ENCODE results near the gene CCDC6. TPM values are rescaled to one million over a fixed set of nuclear protein-coding genes. Genes with fewer than 3 reads are reported as not detected.
"Not testable (repeated sequence)": the region's sequence is repeated elsewhere in the genome, so short reads cannot be mapped to it uniquely, and the experiment has no call there.

The CCDC6 gene
- total RNA-seq, 2 donors from 2014 or later, result 60.4 to 64.3 TPM

GRCh38 chr10:59801171-59801570 lies 105.2 kb downstream of the CCDC6 start:
- intact Hi-C loops (cut with DNase I), result loop anchor here in 1 of 2 donors (10.0 kb wide), 1 partner anchor 176 kb away; no protein-coding TSS in a partner anchor
- no peak for DNase-seq (ENCODE audit: low spot score)

GRCh38 chr10:59799421-59799820 lies 106.9 kb downstream of the CCDC6 start:
- DNase-seq (ENCODE audit: low spot score), result no peak
- intact Hi-C loops (cut with DNase I), result no loop called here

- no peak for DNase-seq (ENCODE audit: low spot score)
- intact Hi-C loops (cut with DNase I), result no loop called here
These were observed 112.4 kb downstream of the CCDC6 start for GRCh38 chr10:59793919-59794318.

GRCh38 chr10:59792812-59793211 lies 113.5 kb downstream of the CCDC6 start:
- DNase-seq (ENCODE audit: low spot score), result no peak
- intact Hi-C loops (cut with DNase I), result no loop called here

DNA sequence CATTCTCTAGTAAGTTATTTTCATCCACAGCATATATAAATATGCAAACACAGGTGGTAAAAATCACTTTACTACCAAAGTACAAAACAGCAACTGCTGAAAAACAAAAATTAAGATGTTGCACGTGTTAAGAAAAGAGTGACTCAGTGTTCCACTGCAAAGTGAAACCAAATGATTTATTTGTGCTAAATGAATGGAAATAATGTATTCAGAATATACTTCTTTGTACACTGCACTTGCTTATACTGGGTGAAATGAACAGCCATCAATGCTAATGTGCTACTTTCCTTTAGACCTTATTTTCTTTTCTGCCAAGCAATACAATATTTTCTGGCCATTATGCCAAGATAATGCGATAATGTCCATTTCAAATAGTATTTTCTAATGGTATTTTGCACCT lies 114.8 kb downstream of the CCDC6 start:
- intact Hi-C loops (cut with DNase I), result no loop called here

GRCh38 chr10:59790080-59790479 lies 116.3 kb downstream of the CCDC6 start:
- DNase-seq (ENCODE audit: low spot score); intact Hi-C loops (cut with DNase I): not testable (repeated sequence)

More for the DNA sequence above, 114.8 kb downstream of the CCDC6 start:
- no peak for DNase-seq (ENCODE audit: low spot score)

DNA sequence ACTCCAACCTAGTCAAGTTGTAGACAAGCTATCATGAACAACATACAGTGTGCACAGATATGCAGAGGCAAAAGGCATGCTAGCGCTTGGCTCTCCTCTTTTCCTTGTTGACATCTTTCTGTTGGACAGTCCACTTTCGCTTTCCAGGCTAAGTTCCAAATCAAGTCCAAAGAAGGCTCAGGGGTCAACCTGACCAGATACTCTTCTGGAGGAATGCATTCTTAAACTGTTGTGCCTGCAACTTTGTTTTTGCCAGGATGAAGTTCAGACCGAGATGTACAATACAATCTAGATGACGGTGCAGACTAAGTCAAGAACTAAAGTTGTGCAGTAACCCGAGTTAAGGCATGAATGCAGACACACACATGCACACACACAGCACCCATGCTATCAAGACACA lies 117.4 kb downstream of the CCDC6 start:
- DNase-seq (ENCODE audit: low spot score); intact Hi-C loops (cut with DNase I): not testable (repeated sequence)

DNA sequence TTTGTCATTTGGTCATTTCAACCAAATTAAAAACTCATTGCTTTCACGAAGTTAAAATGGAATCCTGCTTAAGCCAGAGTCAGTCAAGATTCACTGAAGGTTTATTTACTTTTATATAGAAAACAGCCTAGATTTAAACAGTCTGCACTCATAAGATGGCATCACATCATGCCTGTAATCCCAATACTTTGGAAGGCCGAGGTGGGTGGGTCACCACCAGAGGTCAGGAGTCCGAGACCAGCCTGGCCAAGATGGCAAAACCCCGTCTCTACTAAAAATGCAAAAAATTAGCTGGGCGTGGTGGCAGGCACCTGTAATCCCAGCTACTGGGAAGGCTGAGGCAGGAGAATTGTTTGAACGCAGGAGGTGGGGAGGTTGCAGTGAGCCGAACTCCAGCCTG lies 119.3 kb downstream of the CCDC6 start:
- DNase-seq (ENCODE audit: low spot score); intact Hi-C loops (cut with DNase I): not testable (repeated sequence)

DNA sequence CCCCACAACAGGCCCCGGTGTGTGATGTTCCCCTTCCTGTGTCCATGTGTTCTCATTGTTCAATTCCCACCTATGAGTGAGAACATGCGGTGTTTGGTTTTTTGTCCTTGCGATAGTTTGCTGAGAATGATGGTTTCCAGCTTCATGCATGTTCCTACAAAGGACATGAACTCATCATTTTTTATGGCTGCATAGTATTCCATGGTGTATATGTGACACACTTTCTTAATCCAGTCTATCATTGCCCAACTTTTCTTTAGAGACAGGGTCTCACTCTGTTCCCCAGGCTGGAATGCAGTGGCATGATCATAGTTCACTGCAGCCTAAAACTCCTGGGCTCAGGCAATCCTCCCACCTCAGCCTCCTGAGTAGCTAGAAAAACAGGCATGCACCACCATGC lies 120.9 kb downstream of the CCDC6 start:
- intact Hi-C loops (cut with DNase I), result not testable (repeated sequence)

DNA sequence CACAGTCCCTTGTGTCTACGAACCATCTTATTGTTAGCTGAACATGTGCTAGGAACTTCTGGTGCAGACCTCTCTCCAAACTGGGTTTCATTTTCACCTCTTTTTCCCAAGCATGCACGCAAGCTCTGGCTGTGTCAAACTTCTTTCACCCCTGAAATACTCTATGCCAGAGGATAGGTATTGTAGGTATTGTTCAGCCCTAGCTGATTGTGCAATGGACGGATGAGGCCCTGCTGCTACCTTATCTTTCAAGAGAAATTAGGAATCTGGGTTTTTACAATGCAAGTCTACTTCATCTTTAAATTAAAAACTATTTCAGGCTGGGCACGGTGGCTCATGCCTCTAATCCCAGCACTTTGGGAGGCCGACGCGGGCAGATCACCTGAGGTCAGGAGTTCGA lies 124.8 kb downstream of the CCDC6 start:
- no peak for DNase-seq (ENCODE audit: low spot score)
- intact Hi-C loops (cut with DNase I), result no loop called here

More for the DNA sequence above, 120.9 kb downstream of the CCDC6 start:
- DNase-seq (ENCODE audit: low spot score), result not testable (repeated sequence)

DNA sequence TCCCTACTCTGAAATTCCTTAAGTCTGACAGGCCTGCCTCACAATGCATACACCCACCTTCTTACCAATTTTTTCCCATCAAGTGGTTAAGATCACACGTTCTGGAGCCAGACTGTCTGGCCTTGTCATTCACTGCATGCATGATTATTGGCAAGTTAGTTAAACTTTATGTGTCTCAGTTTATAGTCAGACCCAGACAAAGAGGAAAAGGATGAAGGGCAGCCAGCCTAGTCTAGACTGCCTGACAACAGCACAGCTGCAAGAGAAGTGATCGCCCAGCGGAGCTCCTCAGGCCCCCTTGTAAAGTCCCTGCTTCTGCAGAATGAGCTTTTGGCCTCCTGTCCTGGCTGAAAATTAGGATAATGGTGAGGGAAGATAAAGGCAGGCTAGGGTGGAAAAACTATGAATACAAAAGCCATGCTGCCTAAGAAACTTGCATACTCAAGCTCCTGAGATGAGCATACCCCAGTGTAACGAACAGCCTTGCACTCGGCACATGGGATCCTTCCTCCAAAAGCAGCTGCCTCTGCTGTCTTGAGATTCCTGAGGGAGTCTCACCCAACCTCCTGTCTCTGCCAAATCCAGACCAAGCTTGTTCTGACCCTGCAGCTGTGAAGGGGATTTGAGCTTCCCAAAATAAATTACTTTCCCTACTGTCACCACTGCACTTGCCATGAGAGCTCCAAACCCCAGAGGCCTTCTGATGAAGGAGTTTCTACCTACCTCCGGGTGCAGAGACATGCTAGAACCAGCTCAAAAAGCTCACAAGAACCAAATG lies 126.4 kb downstream of the CCDC6 start:
- no peak for DNase-seq (ENCODE audit: low spot score)
- intact Hi-C loops (cut with DNase I), result no loop called here

DNA sequence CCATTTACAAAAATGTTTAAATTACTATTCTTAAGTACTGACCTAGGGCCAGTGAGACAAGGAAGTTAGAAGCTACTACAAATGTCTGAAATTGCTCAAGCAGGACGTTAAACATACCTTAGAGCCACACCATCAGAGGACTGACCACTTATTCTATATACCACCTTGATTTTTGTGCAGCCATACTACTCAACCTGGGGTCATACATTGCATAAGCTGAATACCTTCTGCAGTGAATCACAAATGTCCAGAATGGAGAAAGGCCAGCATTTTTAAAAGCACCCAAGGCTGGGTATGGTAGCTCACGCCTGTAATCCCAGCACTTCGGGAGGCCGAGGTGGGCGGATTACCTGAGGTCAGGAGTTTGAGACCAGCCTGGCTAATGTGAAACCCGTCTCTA lies 131.9 kb downstream of the CCDC6 start:
- intact Hi-C loops (cut with DNase I), result no loop called here
- DNase-seq (ENCODE audit: low spot score), result no peak

- intact Hi-C loops (cut with DNase I), result no loop called here
- DNase-seq (ENCODE audit: low spot score), result no peak
These were observed 133.3 kb downstream of the CCDC6 start for GRCh38 chr10:59773088-59773487.

DNA sequence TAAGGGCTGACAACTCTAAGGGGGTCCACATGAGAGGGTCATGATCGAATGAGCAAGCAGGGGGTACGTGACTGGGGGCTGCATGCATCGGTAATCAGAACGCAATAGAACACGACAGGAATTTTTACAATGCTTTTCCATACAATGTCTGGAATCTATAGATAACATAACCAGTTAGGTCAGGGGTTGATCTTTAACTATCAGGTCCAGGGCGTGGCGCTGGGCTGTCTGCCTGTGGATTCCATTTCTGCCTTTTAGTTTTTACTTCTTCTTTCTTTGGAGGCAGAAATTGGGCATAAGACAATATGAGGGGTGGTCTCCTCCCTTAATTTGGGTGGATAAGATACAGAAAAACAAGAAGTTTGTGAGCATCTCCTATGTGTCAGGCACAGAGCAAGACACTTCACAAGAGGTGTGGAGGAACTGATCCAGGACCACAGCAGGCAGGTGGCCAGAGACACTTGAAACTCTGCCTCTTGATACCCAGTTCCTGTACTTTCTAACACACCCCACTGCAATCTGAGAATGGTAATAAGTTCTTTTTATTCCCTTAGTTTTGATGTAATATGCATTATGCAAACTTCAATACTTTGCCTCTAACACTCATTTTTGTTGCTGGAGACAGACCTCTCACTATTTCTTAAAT lies 135.1 kb downstream of the CCDC6 start:
- intact Hi-C loops (cut with DNase I), result no loop called here
- DNase-seq (ENCODE audit: low spot score), result no peak

DNA sequence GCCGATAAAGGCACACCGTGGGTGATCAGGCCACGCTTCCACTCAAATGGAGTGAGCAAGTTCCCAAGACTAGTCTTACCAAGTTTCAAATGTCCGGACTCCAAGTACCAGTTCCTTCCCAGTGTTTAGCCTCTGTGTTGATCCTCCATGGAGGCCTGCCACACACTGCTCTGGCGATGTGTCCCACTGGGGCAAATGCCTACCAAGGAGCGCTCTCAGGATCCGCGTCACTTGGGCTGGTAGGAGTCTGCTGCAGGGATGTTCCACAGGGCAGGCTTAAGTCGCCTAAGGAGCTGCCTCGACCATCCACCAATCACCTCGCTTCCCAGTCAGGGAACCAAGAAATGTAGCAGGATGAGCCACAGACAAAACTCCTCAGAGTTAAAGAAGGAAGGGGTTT lies 135.7 kb downstream of the CCDC6 start:
- intact Hi-C loops (cut with DNase I), result no loop called here
- no peak for DNase-seq (ENCODE audit: low spot score)

DNA sequence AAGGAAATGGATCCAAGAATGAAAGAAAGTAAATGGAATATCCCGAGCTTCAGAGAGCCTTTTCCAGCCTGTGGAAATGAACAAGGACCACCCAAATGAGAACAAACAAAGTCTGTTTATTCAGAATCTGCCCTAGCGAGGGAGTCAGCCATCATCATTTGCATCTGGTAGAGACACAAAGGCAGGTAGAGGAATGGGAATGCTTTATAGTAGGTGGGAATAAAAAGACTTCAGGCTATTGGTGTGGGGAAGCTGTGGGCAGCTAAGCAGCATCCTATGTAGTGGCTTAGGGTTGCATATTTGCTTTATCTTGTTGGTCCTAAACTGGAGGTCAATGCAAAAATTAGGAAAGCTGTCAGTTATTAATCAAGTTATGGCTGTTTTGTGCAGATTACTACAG lies 143.9 kb downstream of the CCDC6 start:
- DNase-seq (ENCODE audit: low spot score), result no peak
- intact Hi-C loops (cut with DNase I), result no loop called here

DNA sequence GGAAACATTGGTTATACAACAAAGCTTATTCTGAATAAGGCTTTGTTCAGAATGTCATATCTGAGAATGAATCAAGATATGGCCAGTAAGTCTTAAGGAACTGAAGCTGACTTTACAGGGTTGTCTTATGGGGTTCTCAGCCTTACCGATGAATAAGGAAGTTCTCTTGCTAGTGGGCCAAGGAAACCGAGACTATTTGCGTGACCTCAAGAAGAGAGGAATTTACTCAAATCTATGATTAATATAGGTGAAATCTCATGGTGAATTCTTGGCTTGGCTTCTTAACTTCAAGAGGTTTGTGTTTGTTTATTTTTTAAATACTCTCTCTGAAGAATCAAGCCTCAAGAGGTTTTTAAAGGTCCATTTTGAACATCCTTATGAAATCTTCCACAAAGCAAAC lies 148.4 kb downstream of the CCDC6 start:
- intact Hi-C loops (cut with DNase I), result no loop called here
- no peak for DNase-seq (ENCODE audit: low spot score)

GRCh38 chr10:59754951-59755350 lies 151.4 kb downstream of the CCDC6 start:
- no peak for DNase-seq (ENCODE audit: low spot score)
- intact Hi-C loops (cut with DNase I), result no loop called here

DNA sequence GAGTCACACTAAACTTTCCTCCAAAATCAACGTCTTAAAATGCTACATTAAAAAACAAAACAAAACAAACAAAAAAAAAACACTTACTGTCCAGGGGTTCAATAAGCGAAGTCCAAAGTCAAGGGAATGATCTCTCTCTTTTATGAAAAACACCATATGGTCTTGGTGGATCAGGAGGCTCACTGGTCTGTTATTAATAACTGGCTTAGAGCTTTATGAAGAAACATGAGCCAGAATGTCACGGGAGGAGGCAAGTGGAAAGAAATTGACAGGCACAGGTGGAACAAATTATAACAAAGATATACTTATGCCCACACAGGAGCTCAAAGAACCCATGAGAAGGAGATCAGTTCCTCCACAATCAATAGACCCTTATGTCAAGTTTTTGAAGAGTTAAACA lies 153.1 kb downstream of the CCDC6 start, which contains the start of gene MRLN:
Gene MRLN, minus strand, starts transcription at position 189 of the 400 bp plus-strand sequence.
- intact Hi-C loops (cut with DNase I), result no loop called here
- no peak for DNase-seq (ENCODE audit: low spot score)

GRCh38 chr10:59752278-59752940 lies 153.9 kb downstream of the CCDC6 start:
- intact Hi-C loops (cut with DNase I), result no loop called here
- DNase-seq (ENCODE audit: low spot score), result no peak

Measured in posterior vena cava (tissue), 2 donors.